OCI-LY1 (cell line): Measurements from ENCODE around the gene CPA5.

Experiments used
- CTCF ChIP-seq: fragments of 200-600 bp; sonication (generic), shearing (Covaris generic); IDR thresholded peaks from 2 replicates; pipeline ENCODE4 v1.5.1; 2017; ENCODE audit warnings: mild to moderate bottlenecking, antibody characterized with exemption, low read length, moderate library complexity, mixed read lengths
- EZH2 ChIP-seq: fragments of 200-600 bp; sonication (generic), shearing (Covaris generic); IDR thresholded peaks from 2 replicates; pipeline ENCODE4 v1.8.0; 2017; ENCODE audit warnings: borderline replicate concordance, mixed run types, mild to moderate bottlenecking, antibody characterized with exemption, low read length, moderate library complexity, mixed read lengths

- TF ChIP-seq EZH2: no peak
- TF ChIP-seq CTCF: no peak
These were observed 38.8 kb downstream of the CPA5 start for GRCh38 chr7:130383187-130383980.
